ENCODE measurements around the gene TNS1.

TNS1 gene

DNA sequence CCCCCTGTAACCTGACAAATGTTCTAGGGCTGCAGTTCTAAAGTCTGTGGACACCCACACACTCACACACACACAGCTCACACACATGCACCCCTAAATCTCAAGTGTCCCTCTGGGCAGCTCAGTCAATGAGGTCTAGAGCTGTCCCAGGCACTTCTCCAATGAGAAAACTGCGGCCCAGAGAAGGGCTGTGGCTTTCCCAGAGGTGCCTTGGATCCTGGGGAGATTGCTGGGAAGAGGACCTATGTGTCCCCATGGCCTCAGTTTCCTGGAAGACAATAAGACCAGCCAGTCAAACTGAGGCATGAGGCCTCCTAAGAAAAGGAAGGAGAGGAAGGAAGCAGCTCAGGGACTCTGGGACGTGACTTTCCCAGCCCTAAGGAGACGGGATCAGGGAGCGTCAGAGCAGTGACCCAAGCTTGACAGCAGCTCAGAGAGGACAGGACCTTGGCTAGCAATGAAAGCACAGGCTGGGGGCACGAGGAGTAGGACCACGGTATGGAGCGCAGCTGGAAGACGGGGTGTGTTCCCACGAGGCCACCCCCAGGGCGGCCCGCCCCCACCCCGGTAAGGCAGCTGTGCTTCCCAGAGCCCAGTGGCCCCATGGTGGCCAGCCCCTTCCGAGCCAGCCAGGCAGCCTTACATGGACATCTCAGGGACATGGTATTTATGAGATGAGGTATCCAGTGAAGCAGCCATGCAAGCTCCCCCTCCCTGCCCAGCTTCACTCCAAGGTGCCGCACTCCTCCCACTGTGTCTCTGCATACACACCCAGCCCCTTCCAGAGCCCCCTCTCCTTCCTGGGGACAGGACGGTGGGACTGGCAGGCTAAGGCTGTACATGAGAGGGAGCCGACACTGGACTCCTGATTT, 46.0 kb downstream of the TNS1 start:
- DNase-seq (ENCODE audit: low read depth) = no peak

DNA sequence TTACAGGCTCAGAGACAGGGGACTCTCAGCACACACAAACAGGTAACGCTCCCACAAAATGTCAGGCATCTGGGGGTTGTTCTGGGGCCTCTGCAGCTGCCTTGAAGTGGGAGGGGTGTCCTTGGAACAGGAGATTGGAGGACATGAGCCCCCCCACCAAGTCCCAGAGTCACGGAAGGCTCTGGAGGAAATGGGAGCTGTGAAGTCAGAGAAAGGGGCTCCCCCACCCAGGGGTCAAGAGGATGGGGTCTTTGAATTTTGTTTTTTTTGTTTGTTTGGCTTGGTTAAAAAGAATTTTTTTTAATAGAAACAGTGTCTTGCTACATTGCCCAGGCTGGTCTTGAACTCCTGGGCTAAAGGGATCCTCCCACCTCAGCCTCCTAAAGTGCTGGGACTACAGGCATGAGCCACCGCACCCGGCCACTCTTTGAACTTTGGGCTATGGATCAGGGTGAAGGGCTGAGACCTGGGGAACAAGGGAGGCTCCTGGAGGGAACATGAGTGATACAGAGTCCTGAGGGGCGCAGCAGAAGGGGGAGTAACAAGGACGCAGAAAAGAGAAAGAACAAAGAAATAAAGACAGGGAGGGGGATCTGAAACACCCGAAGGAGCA, 46.8 kb downstream of the TNS1 start:
- DNase-seq (ENCODE audit: low read depth) = no peak

DNA sequence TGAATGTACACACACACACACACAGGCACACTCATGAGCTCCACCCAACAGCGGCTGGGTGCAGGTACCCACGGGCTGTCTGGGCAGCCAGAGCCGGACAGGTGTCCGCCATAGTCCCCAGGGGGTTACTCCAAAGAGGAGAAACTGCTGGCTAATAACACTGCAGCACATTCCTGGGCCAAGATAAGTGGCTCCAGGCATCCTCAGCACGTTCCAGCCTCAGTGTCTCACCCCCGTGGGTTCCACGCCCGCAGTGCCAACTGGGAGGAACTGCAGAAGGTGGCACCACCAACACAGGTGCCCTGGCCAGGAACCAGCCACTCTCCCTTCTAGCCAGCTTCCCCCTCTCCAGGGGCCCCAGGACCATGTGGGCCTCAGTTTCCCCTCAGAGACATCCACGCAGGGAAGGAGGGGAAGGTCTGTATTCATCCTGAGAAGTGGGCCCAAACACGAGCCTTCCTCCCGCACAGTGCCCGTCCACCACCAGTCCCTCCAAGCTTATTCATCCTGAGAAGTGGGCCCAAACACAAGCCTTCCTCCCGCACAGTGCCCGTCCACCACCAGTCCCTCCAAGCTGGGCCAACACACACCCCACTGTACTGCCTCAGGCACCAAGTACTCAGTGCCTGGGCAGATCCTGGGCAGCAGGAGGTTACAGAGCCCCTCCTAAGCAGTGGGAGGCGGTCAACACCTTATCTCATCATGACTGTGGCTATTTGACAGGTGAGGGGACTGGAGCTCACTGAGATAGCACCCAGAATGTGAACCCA, 47.6 kb downstream of the TNS1 start:
- DNase-seq (ENCODE audit: low read depth) = no peak

DNA sequence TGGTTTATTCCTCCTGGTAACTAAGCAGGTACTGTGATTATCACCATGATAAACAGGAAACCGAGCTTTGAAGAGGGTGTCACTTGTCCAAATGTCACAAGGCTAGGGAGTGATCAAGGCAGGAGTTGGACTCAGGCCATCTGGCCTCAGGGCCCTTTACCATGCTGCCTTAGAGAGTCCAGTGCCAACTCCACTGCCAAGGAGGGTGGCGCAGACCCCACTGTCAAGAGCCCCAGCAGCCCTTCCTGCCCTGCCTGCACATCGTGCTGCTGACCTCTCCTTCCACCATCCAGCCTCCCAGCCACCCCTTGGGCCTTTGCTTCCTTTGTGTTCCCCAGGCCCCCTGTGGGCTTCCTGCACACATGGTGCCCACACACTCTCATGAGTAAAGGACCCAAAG, 48.3 kb downstream of the TNS1 start:
- no peak for DNase-seq (ENCODE audit: low read depth)

DNA sequence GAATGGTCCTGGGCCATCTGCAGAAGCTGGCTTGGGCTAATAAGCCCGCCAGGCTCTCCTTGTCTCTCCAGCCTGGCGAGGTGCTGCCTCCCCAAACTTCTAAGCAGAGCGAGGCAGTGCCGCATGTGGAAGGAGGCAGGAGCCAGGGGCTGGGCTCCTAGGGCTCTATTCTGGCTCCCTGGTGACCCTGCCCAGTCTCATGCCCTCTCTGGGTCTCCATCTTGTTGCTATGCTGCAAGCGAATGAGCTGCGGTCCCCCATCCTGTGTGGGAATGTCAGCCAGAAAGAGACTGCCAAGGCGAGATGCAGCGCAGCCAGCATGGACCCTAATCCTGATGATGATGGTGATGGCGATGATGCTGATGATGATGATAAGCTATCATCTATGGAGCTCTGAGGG, 48.7 kb downstream of the TNS1 start:
- no peak for DNase-seq (ENCODE audit: low read depth)

DNA sequence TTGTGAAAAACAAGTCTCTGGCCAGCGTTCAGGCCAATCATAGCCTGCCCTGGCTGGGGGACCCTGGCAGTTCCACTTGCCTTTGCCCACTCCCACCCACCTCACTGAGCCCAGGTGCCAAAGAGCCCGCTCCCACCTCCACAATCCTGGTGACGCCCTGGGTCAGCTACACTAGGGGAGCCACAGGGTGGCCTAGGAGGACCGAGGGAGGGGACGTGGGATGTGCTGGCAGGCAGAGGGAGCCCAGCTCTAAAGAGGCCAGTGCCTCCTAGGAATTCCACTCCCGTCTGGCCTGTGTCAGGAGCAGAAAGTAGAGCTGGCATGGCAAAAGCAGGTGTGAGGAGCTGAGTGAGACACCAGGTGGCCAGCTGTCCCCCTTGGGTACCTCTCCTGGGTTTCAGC, 49.3 kb downstream of the TNS1 start:
- no peak for DNase-seq (ENCODE audit: low read depth)

DNA sequence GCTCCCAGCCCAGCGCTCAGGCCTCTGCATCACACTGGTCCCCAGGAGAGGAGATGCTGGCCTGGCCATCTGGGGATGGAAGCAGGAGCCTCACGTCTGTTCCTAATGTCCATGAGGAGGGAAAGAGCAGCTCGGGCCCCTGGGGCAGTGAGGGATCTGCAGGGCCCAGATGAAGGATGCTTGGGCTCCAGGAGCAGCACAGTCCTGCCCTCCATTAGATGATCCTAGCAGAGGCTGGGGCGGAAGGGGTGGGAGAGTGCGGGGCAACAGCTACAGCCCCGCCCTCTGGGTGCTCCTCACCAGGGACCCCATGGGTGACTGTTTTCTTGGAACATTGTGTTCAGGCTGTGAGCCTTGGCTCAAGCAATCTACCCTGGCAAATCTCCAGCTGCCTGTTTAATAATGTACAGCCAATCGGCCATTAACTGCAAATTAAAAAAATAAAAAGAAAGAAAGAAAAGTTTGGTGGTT, 49.7 kb downstream of the TNS1 start:
- no peak for DNase-seq (ENCODE audit: low read depth)

DNA sequence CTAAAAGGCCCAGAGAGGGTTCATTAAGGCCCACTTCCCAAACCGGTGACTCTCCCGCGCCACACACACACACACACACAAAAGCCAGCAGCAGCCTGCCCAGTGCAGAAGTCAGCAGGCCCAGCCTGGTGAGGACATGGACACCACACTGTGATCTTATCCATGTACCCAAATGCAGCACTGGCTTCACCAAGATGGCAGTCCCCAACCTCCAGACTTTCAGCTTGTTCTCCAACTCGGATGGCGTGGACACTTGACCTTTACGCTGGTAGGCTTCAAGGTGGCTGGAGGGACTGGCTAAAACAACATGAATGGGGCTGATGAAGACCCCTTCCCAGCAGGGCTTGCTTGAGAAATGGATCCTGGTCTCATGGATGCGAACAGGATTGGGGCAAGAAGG, 50.4 kb downstream of the TNS1 start:
- no peak for DNase-seq (ENCODE audit: low read depth)

DNA sequence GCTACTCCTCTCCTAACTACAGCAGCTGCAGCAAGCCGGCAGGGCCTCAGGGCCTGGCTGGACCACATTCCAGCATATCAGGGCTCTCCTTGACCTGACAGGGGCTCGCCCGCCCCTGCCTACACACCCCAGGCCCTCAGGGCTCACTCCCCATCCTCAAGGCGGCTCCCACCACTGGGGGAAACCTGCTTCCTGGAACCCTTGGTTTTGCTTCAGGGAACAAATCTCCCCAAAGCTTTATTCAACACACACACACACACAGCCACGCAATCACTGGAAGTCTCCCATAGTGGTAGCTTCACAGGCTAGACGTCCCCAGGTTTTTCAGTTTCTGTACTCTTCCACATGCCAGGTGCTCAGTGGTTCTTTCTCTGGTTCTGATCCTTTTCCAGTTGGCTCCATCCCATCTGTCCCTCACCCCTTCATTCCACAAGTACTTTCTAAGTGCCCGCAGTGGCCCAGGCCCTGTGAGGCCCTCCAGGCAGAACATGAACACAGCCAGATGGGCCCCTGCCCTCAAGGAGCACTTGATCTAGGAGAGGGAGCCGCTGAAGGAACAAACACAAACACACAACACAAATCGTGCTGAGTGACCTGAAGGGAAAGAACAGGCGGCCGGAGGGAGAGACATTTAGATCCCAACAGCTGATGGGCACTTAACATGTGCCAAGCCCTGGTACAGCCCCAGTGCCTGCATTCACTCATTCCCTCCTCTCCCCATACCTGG, 51.1 kb downstream of the TNS1 start:
- DNase-seq (ENCODE audit: low read depth) = no peak

DNA sequence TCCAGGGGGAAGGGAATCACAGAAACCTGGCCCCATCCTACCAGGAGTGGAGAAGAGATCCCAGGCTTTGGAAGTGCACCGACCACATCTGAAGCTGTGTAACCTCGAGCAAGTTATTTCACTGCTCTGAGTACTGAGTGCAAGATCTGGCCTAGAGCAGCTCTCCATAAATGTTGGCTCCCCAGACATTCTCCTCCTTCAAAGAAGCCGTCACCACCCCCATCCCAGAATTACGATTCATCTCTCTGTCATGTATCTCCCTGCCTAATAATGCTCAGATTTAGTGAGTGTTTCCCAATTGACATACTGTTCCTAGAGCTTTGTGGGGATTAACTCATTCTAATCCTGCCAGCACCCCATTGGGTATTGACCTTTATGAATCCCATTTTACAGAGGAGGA, 51.7 kb downstream of the TNS1 start:
- no peak for DNase-seq (ENCODE audit: low read depth)

DNA sequence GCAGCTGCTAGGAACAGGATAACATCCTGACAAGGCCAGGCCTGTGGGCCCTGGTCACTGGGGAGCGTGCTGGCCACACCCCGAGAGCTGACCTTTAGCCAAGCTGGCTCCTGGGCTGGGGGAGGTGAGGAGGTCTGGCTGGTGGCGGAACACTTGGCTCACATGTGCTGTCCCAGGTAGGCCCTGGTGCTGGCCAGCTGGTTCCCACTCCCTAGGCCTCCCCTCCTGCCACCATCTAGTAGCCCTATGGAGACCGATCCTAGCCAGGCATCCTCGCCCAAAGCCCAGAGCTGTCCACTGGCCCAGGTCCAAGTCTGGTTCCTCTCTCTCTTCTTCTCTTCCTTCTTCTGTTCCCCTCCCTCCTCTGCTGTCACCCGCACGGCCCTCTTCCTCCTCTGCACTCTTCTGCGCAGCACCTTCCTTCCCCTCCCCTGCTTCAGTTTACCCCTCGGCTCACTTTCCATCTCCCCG, 52.4 kb downstream of the TNS1 start:
- DNase-seq (ENCODE audit: low read depth) = no peak

DNA sequence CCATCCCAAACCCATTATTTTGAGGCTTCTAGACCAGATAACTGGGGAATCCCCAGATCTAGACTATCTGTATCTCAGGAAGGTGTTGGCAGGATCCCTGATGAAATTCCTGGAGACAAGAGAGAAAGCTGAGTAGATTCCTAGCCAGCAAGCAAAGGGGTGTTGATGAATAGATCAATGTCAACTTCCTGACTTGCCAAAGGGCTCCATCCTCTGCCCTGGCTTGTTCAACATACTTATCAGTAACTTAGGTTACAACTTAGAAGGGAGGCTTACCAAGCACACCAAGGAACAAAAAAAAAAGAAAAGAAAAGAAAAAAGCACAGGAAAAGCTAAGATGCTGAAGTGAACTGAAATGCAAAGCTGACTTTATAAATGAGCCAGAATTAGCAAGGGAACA, 53.3 kb downstream of the TNS1 start:
- no peak for DNase-seq (ENCODE audit: low read depth)

DNA sequence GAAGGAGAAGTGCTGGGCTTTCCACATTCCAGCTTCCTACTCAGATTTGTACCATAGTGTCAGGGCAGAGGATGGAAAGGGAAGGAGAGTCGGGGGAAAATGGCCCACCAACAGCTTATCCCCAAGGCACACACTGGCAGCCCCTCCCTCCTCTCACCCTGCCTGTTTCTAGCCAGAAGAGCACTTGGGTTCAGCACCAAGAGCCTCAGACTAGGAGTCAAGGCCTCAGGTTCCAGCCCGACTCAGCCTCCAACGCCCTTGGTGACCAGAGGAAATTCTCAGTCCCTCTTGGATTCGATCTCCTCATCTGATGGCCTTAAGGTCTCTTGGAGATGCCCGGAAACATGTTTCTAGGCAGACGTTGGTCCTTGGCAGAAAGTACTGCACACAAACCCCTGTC, 53.9 kb downstream of the TNS1 start:
- no peak for DNase-seq (ENCODE audit: low read depth)

DNA sequence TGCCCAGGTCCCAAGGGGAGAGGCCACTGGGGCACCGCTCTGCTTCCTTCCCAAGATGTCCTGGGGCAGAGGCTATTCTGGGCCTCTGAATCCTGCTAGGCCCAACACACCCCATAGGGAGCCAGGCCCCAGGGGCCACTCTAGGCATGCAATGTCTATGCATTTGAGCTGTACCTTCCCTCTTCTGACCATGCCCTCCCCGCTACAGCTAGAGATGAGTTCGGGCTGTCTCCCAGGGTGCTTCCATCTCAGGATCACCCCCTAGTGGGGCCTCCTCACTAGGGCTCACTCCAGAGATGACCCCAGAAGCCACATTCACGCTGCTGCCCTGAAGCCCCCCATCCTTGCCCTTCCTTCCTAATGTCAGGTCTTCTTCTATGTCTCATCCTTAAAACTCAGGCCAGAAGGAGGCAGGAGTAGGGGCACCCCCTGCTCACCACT, 54.4 kb downstream of the TNS1 start:
- no peak for DNase-seq (ENCODE audit: low read depth)

DNA sequence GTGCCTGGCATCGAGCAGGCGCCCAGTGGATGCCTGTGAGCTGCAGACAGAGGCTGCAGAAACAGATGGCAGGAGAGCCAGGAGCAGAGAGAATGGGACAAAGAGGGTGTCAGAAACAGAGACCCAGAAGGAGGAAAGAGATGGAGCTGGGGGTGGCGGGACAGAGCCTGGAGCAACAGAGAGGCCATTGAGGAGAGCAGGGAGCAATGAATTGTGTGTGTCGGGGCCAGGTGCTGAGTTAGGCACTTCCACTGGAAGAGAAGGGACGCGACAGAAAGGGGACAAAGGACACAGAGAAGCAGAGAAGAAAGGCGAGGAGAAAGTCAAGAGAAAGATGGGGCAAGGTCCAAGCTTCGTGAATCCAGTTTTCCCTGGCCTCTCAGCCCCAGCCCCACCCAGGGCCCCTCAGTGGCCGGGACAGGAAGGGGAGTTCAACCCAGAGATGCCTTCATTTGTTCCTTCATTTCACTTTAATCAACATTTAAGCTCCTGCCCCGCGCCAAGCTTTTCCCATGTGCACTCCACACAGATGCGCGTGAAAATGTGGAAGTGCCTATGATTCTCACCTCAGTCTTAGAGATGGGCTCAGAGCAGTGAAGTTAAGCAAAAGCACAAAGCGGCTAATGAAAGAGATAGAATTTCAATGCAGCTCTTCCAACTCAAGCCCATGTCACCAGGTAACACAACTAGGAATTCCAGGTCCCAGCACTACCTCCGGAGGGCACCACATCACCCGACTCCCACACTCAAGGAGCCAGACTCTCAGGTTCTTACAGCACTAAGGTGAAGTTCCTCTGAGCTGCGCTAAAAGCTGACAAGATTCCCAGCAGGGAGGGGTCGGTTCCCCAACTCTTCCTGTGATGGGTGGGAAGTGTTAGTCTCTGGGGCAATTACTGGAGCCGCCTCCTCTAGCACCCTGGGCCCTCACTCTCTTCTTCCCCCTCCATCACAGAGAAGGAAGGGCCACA, 55.1 kb downstream of the TNS1 start:
- DNase-seq (ENCODE audit: low read depth) = no peak

DNA sequence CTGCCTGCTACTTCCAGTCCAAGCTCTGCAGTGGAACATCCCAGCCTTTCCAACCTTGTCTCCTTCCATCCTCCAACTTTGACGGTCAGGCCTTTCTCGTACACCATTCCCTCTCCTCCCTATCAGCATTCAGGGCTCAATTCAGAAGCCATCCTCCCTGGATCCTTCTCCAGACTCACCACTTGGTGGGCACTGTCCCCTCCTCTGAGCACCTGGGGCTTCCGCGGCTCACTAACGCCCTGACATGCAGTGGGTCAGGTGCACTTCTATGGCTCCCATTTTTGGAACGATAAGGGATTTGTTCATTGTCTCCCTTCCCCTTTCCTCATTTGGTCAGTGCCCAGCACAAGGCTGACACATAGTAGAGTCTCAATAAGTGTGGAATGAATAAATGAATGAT, 56.7 kb downstream of the TNS1 start:
- no peak for DNase-seq (ENCODE audit: low read depth)

DNA sequence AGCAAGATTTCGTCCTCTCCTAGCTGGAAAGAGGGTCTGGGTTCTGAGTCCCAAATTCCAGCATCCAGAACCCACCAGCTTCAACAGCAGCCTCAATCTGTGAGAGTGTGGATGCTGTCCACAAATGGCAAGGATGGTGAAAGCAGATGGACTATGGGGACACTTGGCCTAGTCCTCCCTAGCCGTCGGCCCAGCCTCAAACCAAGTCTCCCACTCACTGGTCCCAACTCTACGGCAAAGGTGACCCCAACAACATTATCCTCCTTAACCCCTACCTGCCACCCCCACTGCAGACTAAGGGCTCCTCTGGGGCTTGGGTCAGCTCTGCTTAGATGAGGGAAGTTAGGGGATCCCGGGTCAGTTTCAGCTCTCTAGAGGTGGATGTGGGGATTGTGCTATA, 57.3 kb downstream of the TNS1 start:
- no peak for DNase-seq (ENCODE audit: low read depth)

DNA sequence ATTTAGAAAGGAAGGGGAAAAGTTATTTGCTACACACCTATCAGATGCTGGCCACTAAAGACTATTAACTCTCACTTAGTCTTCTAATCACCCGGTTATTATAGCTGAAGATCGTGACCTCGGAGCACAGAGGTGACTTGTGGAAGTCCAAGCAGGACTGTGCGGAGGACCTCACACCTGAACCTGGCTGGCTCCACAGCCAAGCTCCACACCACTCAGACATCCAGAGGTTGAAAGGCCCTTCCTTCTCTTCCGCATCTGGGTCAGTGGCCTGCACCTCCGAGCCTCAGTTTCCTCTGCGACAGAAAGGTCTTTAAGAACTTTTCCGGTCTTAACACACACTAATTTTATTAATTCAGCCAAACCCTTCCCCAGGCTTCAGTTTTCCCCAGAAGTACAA, 57.9 kb downstream of the TNS1 start:
- DNase-seq (ENCODE audit: low read depth) = no peak

DNA sequence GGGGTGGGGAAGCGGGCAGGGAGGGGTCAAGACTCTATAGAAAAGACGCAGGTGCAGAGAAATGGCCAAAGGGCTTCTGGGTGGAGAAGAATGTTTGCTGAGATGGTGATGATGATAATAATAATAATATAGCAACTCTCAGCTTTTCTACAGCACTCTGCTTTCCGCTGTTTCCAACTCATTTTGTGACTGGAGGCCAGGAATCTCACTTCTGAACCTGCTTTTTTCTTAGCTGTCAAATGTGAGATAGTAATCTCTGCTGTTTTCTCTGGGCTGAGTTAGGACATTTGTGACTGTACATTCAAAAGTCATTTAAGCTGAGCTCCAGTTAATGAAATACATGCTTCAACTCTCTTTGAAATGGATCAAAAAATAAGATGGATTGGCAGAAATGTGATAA, 58.4 kb downstream of the TNS1 start:
- no peak for DNase-seq (ENCODE audit: low read depth)

DNA sequence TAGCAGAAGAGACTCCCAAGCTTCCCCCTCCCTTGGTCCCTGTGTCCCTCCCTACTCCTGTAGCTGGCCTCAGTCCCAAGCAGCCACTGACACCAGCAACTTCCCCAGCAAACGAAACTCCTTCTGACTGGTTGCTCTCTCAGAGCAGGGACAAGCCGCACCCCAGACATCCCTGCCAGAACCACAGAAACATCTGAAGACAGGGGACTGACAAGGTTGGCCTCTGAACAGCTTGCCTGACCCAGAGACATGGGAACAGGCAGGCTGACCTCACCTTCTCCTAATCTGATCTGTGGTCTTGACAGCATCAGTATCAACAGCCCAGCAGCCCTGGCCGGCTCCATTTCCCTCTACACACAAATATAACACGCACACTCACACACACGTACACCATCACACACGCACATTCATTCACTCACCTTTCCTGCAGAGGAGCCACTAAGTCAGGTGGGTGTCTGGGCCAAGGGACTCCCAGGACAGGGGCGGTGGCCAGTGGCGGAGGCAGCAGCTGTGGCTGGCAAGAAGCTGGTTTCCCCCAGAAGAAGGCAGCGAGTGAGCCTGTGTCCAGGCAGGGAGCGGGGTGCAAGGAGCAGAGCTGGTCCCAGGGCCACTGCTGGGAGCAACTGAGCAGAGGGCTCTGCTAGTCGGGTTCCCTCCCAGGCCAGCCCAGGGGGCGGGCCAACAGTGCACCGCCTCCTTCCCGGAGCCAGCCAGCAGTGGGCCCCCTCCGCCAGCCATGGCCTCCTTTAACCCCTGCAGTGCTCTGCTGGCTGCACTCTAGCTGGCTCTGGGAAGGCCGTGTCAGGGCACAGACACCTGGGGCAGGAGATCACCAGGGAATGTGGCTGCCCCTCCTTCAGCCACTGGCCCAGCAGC, 59.1 kb downstream of the TNS1 start:
- peak; percentile 72 for DNase-seq (ENCODE audit: low read depth)

Data from iris pigment epithelial cell (primary cell).